ENCODE measurements around the gene EXOC6. TPM values are rescaled to one million over a fixed set of nuclear protein-coding genes. Genes with fewer than 3 reads are reported as not detected.

The EXOC6 gene
- total and polyA plus RNA-seq, 10 of the 15 experiments (the other 5 are each of a cell fraction or from before 2014, with no cell fraction given): 7.6 to 53.8 (median 13.3) TPM

GRCh38 chr10:92829786-92830377 lies 18.4 kb upstream of the EXOC6 start:
- ChIA-PET SMC1A (ENCODE audit: uncharacterized antibody, unreplicated experiment) (no interaction called here), RAD21 (ENCODE audit: unreplicated experiment) (no interaction called here), POLR2A (no interaction called here), CTCF (no interaction called here)
- Histone ChIP-seq H3K9ac (ENCODE audit: control insufficient read depth, insufficient read depth, low read length) (no peak overlapping the region), H3K79me2 (ENCODE audit: control insufficient read depth, insufficient read depth, low read length) (no peaks in the 10 kb centered on the region), H4K20me1 (ENCODE audit: control insufficient read depth, insufficient read depth) (no peaks in the 10 kb centered on the region), H3K27me3 (replicated peaks in 1 of 2; ENCODE audit: control insufficient read depth in 2 of 2, insufficient read depth in 2 of 2, low read length in 1 of 2) (no peaks in the 10 kb centered on the region), H3K4me2 (ENCODE audit: control insufficient read depth, insufficient read depth) (no peak overlapping the region), H2AFZ (ENCODE audit: control insufficient read depth, low read depth, low read length) (no peak overlapping the region), H3K36me3 (ENCODE audit: control insufficient read depth in 2 of 2, insufficient read depth in 2 of 2, low read length in 1 of 2) (no peaks in the 10 kb centered on the region), H3K4me3 (no peak overlapping the region), H3K9me3 (replicated peaks; ENCODE audit: control insufficient read depth, insufficient read depth, low read length) (no peaks in the 10 kb centered on the region), H3K4me1 (ENCODE audit: control insufficient read depth, insufficient read depth, low read length) (no peaks in the 10 kb centered on the region), H3K27ac (ENCODE audit: control insufficient read depth, insufficient read depth) (no peak overlapping the region)
- ATAC-seq: no peak
- intact Hi-C loops (cut with micrococcal nuclease; ENCODE audit: unreplicated experiment): no loop called here
- 82% methylated on average over 4 of the region's 4 CpGs for WGBS (ENCODE audit: insufficient coverage, insufficient replicate concordance, low lambda C conversion rate, missing lambda C conversion rate)
- BruUV-seq (replicated peaks): no TSS peak
- FAIRE-seq: no peak
- in situ Hi-C loops (cut with MboI): no loop called here
- TF ChIP-seq SP1 (IDR thresholded peaks at IDR 0.05; ENCODE audit: low read depth, low read length): no peak
- TF ChIP-seq RELA (IDR thresholded peaks at IDR 0.05; ENCODE audit: borderline replicate concordance, partially characterized antibody): no peak
- TF ChIP-seq MEF2A (IDR thresholded peaks at IDR 0.05; ENCODE audit: insufficient read depth, low read depth, low read length): no peak
- TF ChIP-seq, protein P1, sequence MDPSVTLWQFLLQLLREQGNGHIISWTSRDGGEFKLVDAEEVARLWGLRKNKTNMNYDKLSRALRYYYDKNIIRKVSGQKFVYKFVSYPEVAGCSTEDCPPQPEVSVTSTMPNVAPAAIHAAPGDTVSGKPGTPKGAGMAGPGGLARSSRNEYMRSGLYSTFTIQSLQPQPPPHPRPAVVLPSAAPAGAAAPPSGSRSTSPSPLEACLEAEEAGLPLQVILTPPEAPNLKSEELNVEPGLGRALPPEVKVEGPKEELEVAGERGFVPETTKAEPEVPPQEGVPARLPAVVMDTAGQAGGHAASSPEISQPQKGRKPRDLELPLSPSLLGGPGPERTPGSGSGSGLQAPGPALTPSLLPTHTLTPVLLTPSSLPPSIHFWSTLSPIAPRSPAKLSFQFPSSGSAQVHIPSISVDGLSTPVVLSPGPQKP (IDR thresholded peaks at IDR 0.05; ENCODE audit: low read depth, low read length): no peak
- no peak for TF ChIP-seq PRDM15 (CRISPR knock-in tag; IDR thresholded peaks at IDR 0.05)
- TF ChIP-seq NR2C2 (IDR thresholded peaks at IDR 0.05; ENCODE audit: borderline replicate concordance, control insufficient read depth, insufficient read length, low read depth): no peak
- no peak for TF ChIP-seq SPI1 (IDR thresholded peaks at IDR 0.05; ENCODE audit: borderline replicate concordance, insufficient read depth, low read depth, low read length)
- TF ChIP-seq RFX5 (IDR thresholded peaks at IDR 0.05; ENCODE audit: low read depth, low read length): no peak
- TF ChIP-seq ZNF622 (IDR thresholded peaks at IDR 0.05): no peak
- TF ChIP-seq, protein P2, sequence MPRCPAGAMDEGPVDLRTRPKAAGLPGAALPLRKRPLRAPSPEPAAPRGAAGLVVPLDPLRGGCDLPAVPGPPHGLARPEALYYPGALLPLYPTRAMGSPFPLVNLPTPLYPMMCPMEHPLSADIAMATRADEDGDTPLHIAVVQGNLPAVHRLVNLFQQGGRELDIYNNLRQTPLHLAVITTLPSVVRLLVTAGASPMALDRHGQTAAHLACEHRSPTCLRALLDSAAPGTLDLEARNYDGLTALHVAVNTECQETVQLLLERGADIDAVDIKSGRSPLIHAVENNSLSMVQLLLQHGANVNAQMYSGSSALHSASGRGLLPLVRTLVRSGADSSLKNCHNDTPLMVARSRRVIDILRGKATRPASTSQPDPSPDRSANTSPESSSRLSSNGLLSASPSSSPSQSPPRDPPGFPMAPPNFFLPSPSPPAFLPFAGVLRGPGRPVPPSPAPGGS (IDR thresholded peaks at IDR 0.05; ENCODE audit: borderline replicate concordance, insufficient read depth, low read depth, low read length, poor library complexity, severe bottlenecking): no peak
- no peak for TF ChIP-seq ETV6 (conservative IDR thresholded peaks at IDR 0.05 in 1 of 2, IDR thresholded peaks at IDR 0.05 in 1 of 2; ENCODE audit: borderline replicate concordance in 1 of 2, low read depth in 1 of 2)
- TF ChIP-seq ZBTB40 (IDR thresholded peaks at IDR 0.05; ENCODE audit: borderline replicate concordance): no peak
- DNase-seq (ENCODE audit: low read depth, low spot score): no peak
